Posterior cingulate gyrus (tissue), 11 donors: Measurements from ENCODE around the gene NOP9.

ENCODE experiments used
- DNase-seq, 10 donors: peaks; one replicate each; pipeline versions ENCODE4 v3.0.0 to v3.0.0-alpha.2; 2020 to 2021; ENCODE audit warnings: mixed read lengths in 3 of 10
- intact Hi-C: fragments of 100-400 bp; cut with DNase I; formaldehyde crosslinking; loops from one replicate; pipeline ENCODE4 v1.15.1; 2023

The NOP9 gene

DNA sequence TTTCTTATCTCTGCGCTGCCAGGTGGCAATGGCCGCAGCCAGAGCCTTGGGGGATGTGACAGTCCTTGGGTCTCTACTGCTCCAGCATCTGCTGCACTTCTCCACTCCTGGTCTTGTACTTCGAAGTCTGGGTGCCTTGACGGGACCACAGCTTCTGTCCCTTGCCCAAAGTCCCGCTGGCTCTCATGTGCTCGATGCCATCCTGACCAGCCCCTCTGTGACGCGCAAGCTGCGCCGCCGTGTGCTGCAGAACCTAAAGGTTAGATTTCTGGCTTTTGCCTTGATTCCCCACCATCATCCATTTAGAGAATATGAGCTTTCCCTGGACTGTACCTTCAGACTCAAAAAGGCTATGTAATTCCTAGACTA is 4.4 kb downstream of the NOP9 start:
- DNase-seq = peak in 2 of 10 donors; percentile 16 to 38
- intact Hi-C loops = no loop called here

DNA sequence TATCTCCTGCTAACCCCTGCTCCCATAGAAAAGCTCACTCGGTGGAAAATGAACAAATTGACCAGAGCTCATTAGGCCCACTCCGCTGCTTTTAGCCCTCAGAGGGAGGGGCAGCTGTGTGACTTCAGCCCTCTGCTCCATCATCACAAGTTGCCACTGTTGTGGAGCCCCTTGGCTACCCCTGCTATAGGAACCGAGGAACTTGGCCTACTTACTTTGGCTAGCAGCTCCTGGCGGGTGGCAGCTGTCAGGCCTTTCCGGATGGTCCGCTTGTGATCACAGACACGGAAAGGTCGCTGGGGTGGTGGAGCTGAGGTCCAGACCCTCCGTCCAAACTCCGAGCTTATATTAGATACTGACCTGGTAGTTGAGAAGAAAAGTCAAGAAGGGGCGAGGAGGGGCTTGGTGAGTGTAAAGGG is 7.5 kb downstream of the NOP9 start:
- intact Hi-C loops = no loop called here
- DNase-seq = no peak

DNA sequence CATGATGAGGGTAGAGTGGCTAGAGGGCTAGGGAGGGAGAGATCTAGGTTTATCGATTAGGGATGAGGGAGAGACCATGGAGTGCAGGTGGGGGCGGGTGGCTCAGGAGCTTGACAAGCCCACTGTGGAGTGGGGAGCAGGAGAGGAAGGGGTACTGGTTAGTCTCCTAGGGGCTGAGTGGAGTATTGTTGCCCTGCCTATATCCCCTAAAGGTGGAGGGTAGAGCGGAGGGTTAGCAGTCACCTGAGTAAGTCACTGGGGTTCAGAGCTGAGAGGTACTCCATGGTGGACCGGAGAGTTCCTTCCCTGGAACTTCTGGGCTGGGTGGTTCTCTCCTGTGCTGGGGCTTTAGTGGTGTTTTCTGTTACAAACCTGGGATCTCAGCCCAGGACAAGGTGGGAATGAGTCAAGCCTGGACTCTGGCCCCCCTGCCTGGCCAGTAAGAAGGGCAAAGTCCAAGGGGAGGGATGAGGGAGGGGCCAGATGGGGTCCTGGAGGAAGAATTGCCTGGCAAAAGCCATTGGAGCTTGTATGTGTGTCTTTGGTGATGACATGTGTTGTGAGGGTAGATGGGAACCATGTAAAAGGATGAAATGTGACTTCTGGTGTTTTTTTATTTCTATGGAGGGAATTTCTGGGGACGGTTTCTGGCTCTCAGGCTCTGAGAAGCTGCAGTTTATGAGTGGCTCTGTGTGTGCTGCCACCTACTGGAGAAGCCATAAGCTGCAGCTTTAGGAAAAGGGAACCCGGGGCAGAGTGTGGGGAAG is 8.1 kb downstream of the NOP9 start, which contains the start of gene CIDEB:
Gene CIDEB (minus strand): TSS at position 403 of the 767 bp plus-strand sequence. CDS start 119 bp downstream, at position 284.
- peak in 7 of 10 donors; percentile 48 to 90 (median 66) for DNase-seq
- intact Hi-C loops = no loop called here

DNA sequence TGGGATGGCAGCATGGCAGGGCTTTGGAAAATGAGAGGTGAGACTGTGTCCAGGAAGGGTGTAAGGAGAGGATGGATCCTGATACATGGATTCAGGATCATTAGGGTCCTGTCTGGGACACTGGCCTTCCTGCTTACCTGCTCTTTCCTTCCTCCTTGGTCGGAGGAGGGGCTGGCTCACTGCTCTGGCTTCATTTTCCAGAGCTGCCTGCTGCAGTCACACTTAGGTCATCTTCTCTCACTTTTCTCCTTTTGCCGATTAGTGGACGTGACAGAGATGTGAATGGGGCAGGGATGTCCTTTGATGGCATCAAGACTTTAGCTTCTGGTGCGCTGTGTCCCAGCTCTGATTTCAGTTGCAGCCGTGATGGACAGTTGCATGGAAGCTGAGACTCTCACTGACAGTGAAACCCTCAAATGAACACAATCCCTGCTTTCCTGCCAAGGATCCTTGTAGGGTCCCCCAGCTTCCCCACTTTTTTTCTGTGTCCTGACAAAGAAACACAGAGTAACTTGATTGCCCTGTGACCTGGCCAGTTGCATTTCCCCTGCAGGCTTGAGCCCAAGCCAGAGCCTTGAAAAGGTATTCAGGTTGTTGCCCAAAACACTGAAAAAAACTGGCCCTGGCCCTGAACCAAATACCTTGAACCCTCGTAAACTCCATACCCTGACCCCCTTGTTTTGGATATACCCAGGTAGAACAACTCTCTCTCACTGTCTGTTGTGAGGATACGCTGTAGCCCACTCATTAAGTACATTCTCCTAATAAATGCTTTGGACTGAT is 8.9 kb downstream of the NOP9 start:
- intact Hi-C loops = no loop called here
- DNase-seq = no peak

DNA sequence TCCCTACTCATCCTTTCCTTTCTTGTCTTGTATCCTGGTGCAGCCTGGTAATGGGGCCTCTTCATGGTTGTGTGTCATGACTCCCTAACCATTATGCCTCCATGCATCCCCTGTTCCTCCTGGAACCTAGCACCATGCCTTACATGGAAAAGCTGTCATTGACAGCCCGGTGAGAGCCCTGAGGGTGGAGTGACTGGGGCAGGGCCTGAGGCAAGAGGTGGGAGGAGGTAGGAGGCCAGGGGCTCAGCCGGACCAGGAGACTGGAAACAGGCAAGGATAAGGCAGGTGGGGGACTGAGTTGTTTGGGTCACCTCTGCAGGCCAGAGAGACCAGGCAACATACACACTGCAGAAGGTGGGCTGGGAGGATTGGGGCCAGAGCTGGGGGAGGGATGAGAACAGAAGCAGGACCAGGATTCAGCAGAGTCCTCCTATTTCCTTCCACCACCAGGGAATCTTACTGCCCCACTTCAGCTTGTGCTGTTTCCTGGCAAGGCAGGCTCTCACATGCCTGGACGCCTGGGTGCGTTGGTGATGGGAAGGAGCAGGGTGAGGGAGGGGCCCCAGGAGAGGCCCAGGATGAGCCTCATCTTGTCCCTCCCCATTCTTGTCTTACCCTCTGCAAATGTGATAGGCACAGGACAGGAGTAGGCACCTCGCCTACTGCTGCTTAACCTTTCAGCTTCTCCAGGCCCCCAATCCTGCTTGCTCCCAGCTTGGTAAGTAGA is 10.1 kb downstream of the NOP9 start, which contains the start of gene LTB4R2:
Gene LTB4R2 (plus strand): TSS at position 603 of the 727 bp plus-strand sequence. CDS start 525 bp downstream, outside the sequence.
- intact Hi-C loops = no loop called here
- DNase-seq = peak in 1 of 10 donors; percentile 62

DNA sequence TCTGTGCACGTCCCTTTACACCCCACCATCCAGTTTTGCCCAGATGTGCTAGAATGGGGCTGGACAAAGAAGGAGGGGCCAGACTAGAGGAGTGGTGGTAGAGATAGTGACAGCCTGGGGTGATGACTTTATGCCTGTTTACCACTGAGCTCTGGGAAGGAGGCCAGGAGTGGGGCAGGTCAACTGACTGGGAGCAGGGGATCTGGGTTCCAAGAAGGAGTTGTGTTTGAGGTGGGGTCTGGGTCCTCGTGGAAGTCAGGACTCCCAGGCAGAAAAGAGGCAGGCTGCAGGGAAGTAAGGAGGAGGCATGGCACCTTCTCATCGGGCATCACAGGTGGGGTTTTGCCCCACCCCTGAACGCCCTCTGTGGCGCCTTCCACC is 10.6 kb downstream of the NOP9 start:
- intact Hi-C loops = no loop called here
- no peak for DNase-seq

DNA sequence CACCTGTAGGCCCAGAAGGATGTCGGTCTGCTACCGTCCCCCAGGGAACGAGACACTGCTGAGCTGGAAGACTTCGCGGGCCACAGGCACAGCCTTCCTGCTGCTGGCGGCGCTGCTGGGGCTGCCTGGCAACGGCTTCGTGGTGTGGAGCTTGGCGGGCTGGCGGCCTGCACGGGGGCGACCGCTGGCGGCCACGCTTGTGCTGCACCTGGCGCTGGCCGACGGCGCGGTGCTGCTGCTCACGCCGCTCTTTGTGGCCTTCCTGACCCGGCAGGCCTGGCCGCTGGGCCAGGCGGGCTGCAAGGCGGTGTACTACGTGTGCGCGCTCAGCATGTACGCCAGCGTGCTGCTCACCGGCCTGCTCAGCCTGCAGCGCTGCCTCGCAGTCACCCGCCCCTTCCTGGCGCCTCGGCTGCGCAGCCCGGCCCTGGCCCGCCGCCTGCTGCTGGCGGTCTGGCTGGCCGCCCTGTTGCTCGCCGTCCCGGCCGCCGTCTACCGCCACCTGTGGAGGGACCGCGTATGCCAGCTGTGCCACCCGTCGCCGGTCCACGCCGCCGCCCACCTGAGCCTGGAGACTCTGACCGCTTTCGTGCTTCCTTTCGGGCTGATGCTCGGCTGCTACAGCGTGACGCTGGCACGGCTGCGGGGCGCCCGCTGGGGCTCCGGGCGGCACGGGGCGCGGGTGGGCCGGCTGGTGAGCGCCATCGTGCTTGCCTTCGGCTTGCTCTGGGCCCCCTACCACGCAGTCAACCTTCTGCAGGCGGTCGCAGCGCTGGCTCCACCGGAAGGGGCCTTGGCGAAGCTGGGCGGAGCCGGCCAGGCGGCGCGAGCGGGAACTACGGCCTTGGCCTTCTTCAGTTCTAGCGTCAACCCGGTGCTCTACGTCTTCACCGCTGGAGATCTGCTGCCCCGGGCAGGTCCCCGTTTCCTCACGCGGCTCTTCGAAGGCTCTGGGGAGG is 11.3 kb downstream of the NOP9 start, which contains the start of gene LTB4R:
Gene LTB4R (plus strand): TSS at position 857 of the 959 bp plus-strand sequence. CDS start 4,150 bp downstream, outside the sequence.
- peak; percentile 44 to 96 (median 69) for DNase-seq
- intact Hi-C loops = no loop called here

DNA sequence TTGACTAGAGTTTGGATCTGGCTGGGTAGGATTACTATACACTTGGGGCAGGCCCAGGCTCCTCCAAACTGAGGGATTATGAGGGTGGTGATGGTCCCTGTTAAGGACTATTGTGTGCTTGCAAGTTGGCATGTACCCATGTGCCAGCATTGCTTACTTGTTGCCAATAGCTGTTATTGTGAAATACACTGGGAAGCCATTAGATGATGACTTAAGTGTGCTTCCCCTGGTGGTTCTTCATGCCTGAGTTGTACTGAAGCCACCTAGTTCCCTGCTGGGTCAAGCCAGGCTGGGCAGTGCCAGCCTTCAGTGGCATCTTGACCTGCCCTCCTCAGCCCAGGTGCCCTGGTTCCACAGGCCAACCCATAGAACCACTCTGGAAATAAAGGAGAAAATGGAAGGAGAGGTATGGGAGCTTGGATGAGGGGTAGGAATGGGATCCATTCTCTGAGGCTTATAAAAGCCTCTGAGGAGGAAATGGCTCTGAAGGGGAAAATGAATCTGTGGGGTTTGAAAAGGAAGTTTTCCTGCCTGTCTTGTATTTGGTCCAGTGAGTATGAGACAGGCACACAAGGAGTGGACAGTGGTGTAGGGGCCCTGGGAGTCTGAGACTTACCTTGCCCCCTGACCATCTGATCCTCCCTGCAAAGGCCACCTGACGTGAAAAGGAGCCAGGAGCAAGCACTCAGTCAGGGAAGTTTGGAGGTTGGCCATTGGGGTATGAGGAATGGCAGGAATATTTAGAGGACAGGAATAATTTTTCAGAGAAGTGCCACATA is 12.4 kb downstream of the NOP9 start:
- peak in 1 of 10 donors; percentile 60 for DNase-seq
- intact Hi-C loops = no loop called here

DNA sequence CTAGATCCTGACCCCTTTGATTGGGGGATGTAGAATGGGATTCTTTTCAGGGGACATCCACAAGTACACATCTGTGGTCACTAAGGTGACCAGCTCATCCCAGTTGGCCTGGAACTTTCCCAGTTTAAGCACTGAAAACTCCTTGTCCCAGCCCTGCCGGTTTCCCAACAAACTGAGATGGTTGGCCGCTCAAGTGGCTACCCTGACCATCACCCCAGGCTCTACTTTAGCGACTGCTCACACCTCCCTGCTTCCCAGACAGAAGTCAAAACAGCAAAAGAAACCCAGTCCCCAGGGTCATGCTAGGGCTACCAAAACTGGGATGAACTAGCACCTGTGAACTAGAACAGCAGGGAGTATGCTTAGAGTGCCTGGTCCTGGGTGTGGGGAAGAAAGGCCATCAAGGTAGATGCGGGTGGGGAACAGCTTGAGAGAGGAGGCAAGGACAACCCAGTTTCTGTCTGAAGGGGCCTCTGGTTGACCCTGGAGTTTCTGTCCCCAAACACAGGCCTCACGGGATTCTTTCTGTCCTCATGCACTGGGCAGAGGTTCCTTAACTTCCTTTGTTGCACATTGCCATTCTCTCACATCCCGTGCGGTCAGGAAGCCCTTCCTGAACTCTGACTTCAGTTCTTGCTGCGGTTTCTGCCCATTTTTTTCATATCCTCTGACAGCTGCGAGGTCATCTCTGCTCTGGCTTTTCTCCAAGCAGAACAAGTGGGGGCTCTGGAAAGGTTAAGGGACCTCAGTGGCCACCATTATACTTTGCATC is 13.3 kb downstream of the NOP9 start:
- intact Hi-C loops = no loop called here
- DNase-seq = peak in 2 of 10 donors; percentile 7 to 64

DNA sequence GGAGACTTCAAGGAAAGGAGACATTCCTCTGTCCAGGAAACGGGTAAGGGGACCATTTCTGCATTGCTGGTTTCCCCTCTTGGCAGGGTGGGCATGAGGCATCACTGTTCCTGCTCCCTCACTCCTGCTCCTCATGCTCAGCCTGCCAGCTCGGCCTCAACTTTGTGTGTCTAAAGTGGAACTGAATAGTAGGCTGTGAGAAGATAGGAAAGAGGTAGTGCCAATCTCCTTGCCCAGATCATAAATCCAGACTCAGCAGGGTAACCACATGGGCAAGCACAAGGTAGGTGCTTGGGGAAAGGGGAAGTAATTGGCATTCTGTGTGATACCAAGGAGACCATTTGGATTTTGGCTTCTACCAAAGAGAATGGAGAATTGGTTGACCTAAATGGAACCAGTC is 14.3 kb downstream of the NOP9 start:
- intact Hi-C loops = no loop called here
- peak in 2 of 10 donors; percentile 16 to 35 for DNase-seq

DNA sequence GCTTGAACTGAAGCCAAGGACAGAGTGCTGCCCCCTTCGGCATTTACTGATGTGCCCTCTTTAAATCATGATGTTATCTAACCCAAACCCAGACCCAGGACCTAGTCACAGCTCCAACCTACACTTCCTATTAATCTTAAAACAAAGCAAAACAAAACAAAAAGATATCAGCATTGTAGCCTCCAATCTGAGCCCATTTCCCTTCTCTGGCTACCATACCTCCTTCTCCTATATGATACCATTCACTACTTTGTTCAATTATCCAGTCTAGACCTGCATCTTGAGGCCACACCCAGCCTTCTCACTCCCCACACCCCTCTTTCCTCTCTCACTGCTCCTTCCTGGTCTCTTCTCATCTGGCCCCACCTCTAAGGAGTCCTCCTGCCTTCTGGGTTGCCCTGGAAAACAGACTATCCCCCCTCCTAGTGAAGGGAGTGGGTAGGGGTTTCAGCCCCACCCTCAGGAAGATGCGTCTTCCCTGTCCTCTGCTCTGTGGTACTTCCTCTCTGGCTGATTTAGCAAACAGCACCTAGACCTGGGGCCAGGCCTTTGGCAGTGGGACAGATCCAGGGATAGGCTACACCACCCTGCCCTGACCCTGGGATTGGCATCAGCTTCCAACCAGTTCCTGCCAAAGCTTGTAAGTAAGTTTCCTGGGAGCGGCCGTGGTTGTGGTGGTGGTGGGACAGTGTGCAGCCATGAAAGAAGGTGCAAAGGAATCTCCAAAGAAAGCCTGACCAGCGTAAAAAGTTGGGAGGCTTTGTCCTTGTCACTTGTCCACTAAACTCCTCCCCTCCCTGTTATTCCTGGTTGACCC is 14.9 kb downstream of the NOP9 start:
- DNase-seq = peak in 2 of 10 donors; percentile 18 to 62
- intact Hi-C loops = no loop called here

DNA sequence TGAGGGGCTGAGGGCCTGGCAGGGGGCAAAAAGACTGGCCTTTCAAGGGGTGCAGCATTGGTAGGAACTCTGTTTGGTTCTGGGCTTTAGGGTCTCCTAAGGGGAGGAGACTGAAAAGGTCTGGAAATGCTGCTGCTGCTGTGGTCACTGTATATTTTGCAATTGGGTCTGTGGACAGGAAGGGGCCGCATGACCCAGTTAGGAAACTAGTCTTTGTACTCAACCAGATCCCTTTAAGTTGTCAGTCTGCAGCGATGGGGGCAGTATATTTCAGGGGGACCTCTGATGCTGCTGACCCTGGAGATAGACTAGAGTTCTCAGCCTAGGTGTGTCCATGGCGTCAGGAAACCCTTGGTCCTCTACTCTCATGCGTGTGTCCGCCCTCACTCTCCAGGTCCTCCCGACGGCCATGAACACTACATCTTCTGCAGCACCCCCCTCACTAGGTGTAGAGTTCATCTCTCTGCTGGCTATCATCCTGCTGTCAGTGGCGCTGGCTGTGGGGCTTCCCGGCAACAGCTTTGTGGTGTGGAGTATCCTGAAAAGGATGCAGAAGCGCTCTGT is 15.7 kb downstream of the NOP9 start:
- DNase-seq = peak in 1 of 10 donors; percentile 79
- intact Hi-C loops = no loop called here

DNA sequence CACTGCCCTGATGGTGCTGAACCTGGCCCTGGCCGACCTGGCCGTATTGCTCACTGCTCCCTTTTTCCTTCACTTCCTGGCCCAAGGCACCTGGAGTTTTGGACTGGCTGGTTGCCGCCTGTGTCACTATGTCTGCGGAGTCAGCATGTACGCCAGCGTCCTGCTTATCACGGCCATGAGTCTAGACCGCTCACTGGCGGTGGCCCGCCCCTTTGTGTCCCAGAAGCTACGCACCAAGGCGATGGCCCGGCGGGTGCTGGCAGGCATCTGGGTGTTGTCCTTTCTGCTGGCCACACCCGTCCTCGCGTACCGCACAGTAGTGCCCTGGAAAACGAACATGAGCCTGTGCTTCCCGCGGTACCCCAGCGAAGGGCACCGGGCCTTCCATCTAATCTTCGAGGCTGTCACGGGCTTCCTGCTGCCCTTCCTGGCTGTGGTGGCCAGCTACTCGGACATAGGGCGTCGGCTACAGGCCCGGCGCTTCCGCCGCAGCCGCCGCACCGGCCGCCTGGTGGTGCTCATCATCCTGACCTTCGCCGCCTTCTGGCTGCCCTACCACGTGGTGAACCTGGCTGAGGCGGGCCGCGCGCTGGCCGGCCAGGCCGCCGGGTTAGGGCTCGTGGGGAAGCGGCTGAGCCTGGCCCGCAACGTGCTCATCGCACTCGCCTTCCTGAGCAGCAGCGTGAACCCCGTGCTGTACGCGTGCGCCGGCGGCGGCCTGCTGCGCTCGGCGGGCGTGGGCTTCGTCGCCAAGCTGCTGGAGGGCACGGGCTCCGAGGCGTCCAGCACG is 16.4 kb downstream of the NOP9 start:
- intact Hi-C loops = no loop called here
- peak in 2 of 10 donors; percentile 77 to 85 for DNase-seq

DNA sequence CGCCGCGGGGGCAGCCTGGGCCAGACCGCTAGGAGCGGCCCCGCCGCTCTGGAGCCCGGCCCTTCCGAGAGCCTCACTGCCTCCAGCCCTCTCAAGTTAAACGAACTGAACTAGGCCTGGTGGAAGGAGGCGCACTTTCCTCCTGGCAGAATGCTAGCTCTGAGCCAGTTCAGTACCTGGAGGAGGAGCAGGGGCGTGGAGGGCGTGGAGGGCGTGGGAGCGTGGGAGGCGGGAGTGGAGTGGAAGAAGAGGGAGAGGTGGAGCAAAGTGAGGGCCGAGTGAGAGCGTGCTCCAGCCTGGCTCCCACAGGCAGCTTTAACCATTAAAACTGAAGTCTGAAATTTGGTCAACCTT is 16.9 kb downstream of the NOP9 start:
- intact Hi-C loops = no loop called here
- DNase-seq = peak in 1 of 10 donors; percentile 64

DNA sequence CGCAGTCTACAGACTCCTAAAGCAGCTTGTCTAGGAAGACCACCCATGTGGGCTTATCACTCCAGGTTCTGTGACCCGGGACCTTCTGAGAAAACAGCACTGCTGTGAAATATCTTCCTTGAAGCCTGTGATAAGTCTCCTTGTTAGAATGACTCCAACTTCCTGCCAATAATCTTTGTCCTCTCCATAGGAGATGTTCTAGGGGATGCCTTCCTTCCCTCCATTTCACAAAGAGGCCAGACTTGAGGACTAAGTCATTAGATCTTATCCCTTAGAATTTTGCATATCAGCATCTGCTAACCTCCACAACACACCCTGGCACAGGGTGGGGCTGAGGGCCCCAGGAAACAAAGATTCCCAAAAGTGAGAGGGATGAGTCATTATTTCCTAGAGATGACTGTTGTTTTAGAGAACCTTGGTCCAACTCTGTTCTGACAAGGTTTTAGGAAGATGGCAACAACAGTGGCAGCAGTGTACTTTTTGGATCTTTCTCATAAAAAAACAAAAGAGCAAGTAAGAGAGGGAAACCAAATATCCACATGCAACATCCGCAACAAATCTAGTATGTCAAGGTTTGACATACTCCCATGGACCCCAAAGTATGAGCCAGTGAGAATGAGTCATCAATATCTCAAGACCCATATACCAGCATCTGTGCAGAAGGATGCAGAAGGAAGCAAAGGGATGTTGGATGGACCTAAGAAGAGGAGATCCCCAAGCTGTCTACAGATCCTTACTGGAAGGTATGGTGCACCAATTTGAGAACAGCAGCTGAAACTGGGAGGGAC is 17.7 kb downstream of the NOP9 start:
- intact Hi-C loops = no loop called here
- DNase-seq = no peak
